OCI-LY1 (cell line): Measurements from ENCODE around the gene LY6G5C.

Experiments
- EZH2 ChIP-seq: fragments of 200-600 bp; sonication (generic), shearing (Covaris generic); IDR thresholded peaks from 2 replicates; pipeline ENCODE4 v1.8.0; 2017; ENCODE audit warnings: borderline replicate concordance, mixed run types, mild to moderate bottlenecking, antibody characterized with exemption, low read length, moderate library complexity, mixed read lengths
- TF ChIP-seq, protein P1 (sequence below): fragments of 200-600 bp; sonication (generic), shearing (Covaris generic); IDR thresholded peaks from 2 replicates; pipeline ENCODE4 v1.5.1; 2017; ENCODE audit warnings: mild to moderate bottlenecking, antibody characterized with exemption, low read length, moderate library complexity, mixed read lengths

GRCh38 chr6:31639043-31639442, 41.8 kb downstream of the LY6G5C start:
- TF ChIP-seq, protein P1, sequence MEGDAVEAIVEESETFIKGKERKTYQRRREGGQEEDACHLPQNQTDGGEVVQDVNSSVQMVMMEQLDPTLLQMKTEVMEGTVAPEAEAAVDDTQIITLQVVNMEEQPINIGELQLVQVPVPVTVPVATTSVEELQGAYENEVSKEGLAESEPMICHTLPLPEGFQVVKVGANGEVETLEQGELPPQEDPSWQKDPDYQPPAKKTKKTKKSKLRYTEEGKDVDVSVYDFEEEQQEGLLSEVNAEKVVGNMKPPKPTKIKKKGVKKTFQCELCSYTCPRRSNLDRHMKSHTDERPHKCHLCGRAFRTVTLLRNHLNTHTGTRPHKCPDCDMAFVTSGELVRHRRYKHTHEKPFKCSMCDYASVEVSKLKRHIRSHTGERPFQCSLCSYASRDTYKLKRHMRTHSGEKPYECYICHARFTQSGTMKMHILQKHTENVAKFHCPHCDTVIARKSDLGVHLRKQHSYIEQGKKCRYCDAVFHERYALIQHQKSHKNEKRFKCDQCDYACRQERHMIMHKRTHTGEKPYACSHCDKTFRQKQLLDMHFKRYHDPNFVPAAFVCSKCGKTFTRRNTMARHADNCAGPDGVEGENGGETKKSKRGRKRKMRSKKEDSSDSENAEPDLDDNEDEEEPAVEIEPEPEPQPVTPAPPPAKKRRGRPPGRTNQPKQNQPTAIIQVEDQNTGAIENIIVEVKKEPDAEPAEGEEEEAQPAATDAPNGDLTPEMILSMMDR, result no peak
- TF ChIP-seq EZH2, result no peak
